K562 (cell line): Measurements from ENCODE around the gene SPATA32. TPM values are rescaled to one million over a fixed set of nuclear protein-coding genes. Genes with fewer than 3 reads are reported as not detected.

Source experiments
- ARID1B ChIP-seq: fragments of 450-650 bp; IDR thresholded peaks from 2 replicates; pipeline ENCODE4 v1.6.1; 2016; ENCODE audit warnings: antibody characterized with exemption, mild to moderate bottlenecking, inconsistent platforms
- CBX5 ChIP-seq: IDR thresholded peaks from 2 replicates; pipeline ENCODE4 v1.6.1; 2014; ENCODE audit warnings: low read depth, borderline replicate concordance
- CC2D1A ChIP-seq: fragments of 450-650 bp; IDR thresholded peaks from 2 replicates; pipeline ENCODE4 v1.6.1; 2017; ENCODE audit warnings: mild to moderate bottlenecking
- EWSR1 ChIP-seq: fragments of 450-650 bp; IDR thresholded peaks from 2 replicates; pipeline ENCODE4 v1.6.1; 2018; ENCODE audit warnings: borderline replicate concordance, mild to moderate bottlenecking, low read depth, moderate library complexity; ENCODE audit not compliant: partially characterized antibody
- HNRNPUL1 ChIP-seq: fragments of 200-400 bp; formaldehyde crosslinking; IDR thresholded peaks from 2 replicates; pipeline ENCODE4 v1.6.1; 2017; ENCODE audit warnings: low read length
- IRF9 ChIP-seq: fragments of 450-650 bp; IDR thresholded peaks from 2 replicates; pipeline ENCODE4 v1.6.1; 2016; ENCODE audit warnings: missing biosample characterization, missing genetic modification characterization
- KDM5B ChIP-seq: fragments of 200-600 bp; sonication (generic); IDR thresholded peaks from 2 replicates; pipeline ENCODE4 v1.6.1; 2012; ENCODE audit warnings: low read depth, mild to moderate bottlenecking, moderate library complexity, low read length, control low read depth, inconsistent platforms; ENCODE audit not compliant: insufficient replicate concordance
- KLF13 ChIP-seq: fragments of 450-650 bp; IDR thresholded peaks from 2 replicates; pipeline ENCODE4 v1.6.1; 2016; ENCODE audit warnings: missing genetic modification characterization, low read depth, mild to moderate bottlenecking, missing compliant biosample characterization, moderate library complexity, borderline replicate concordance
- MEIS2 ChIP-seq: fragments of 450-650 bp; IDR thresholded peaks from 2 replicates; pipeline ENCODE4 v1.6.1; 2014; ENCODE audit warnings: mild to moderate bottlenecking; ENCODE audit not compliant: partially characterized antibody
- NRF1 ChIP-seq, 2 experiments: fragments of 450-650 bp; IDR thresholded peaks in 1 of 2; conservative IDR thresholded peaks in 1 of 2; 2 replicates each; pipeline ENCODE4 v1.6.1; 2014; ENCODE audit warnings: mild to moderate bottlenecking in 2 of 2
- TARDBP ChIP-seq: fragments of 450-650 bp; IDR thresholded peaks from 2 replicates; pipeline ENCODE4 v1.6.1; 2016
- TBP ChIP-seq: optimal IDR thresholded peaks from 2 replicates; pipeline ENCODE3; 2011; ENCODE audit warnings: low read depth, low read length, improper control_type of control experiment
- TRIM25 ChIP-seq: fragments of 450-650 bp; IDR thresholded peaks from 2 replicates; pipeline ENCODE4 v1.7.0; 2016; ENCODE audit warnings: borderline replicate concordance
- TSC22D4 ChIP-seq: fragments of 450-650 bp; IDR thresholded peaks from 2 replicates; pipeline ENCODE4 v1.6.1; 2016; ENCODE audit warnings: missing genetic modification characterization, missing biosample characterization, control low read depth
- ZBTB26 ChIP-seq: fragments of 450-650 bp; formaldehyde crosslinking; IDR thresholded peaks from 2 replicates; pipeline ENCODE4 v1.4.0; 2022; ENCODE audit warnings: missing genetic modification characterization
- ZBTB34 ChIP-seq: fragments of 250-450 bp; sonication (Bioruptor Pico); IDR thresholded peaks from 2 replicates; pipeline ENCODE4 v1.8.0; 2021; ENCODE audit warnings: mild to moderate bottlenecking, moderate library complexity
- ZC3H8 ChIP-seq: fragments of 450-650 bp; IDR thresholded peaks from 2 replicates; pipeline ENCODE4 v1.6.1; 2017
- ZKSCAN8 ChIP-seq: fragments of 200-800 bp; sonication (Bioruptor generic); IDR thresholded peaks from 2 replicates; pipeline ENCODE4 v1.6.1; 2016; ENCODE audit warnings: missing genetic modification characterization, missing compliant biosample characterization
- ZNF263 ChIP-seq: sonication (generic); formaldehyde crosslinking; IDR thresholded peaks from 2 replicates; pipeline ENCODE4 v1.8.0; 2022; ENCODE audit warnings: mild to moderate bottlenecking, missing genetic modification reagents, borderline replicate concordance
- ZNF280B ChIP-seq: fragments of 250-450 bp; sonication (Bioruptor Pico); IDR thresholded peaks from 2 replicates; pipeline ENCODE4 v1.5.1; 2021; ENCODE audit warnings: mild to moderate bottlenecking
- ZNF3 ChIP-seq: fragments of 250-450 bp; sonication (Bioruptor Pico); IDR thresholded peaks from 2 replicates; pipeline ENCODE4 v1.5.0; 2021; ENCODE audit warnings: mild to moderate bottlenecking, moderate library complexity
- polyA plus RNA-seq, 8 experiments: library from polyadenylated mRNA; depleted of rRNA in 4 of 8; stranded (reverse) in 5 of 8; unstranded in 3 of 8; fragments of >200 nt; fragmentation: Nextera tagmentation in 2 of 8; fragmentation: Illumina TruSeq in 1 of 8; extraction: Ambion mirVana in 2 of 8; extraction: Trizol in 1 of 8; gene quantifications; 2 replicates each; pipeline versions ENCODE4 v1.2.1 to v1.2.3, GENCODE V29; 2011 to 2014; ENCODE audit warnings: inconsistent platforms in 1 of 8, missing spikeins in 1 of 8
- total RNA-seq, 7 experiments: library from RNA; depleted of rRNA in 6 of 7; stranded (reverse); fragments of >200 nt in 6 of 7; fragmentation: Illumina TruSeq in 2 of 7; extraction: Trizol in 2 of 7; gene quantifications; 2 replicates each; pipeline versions ENCODE4 v1.2.1 to v1.2.3, GENCODE V29; 2011 to 2021; ENCODE audit warnings: low replicate concordance in 1 of 7

Gene SPATA32
- total and polyA plus RNA-seq, 9 of the 15 experiments (the other 6 are each of a cell fraction or from before 2014, with no cell fraction given), result 0.03 to 0.06 TPM; not detected in 7

GRCh38 chr17:45277216-45277849 is 15.4 kb upstream of the SPATA32 start (continued):
- TF ChIP-seq NRF1 (conservative IDR thresholded peaks at IDR 0.05 in 1 of 2, IDR thresholded peaks at IDR 0.05 in 1 of 2), result no peak
- TF ChIP-seq CC2D1A, result peak; percentile 65
- TF ChIP-seq ZBTB34, result no peak
- TF ChIP-seq TSC22D4 (tag), result no peak
- peak; percentile 26; the same call in 1 of the 2 replicates for TF ChIP-seq TARDBP
- TF ChIP-seq TBP, result no peak
- TF ChIP-seq CBX5, result no peak
- TF ChIP-seq ARID1B, result peak; percentile 73
- TF ChIP-seq HNRNPUL1, result no peak
- no peak for TF ChIP-seq ZNF280B (CRISPR knock-in tag)
- no peak for TF ChIP-seq ZNF263 (CRISPR knock-in tag)
- no peak for TF ChIP-seq ZKSCAN8 (CRISPR knock-in tag)
- no peak for TF ChIP-seq MEIS2
- TF ChIP-seq ZNF3 (CRISPR knock-in tag), result no peak
- no peak for TF ChIP-seq IRF9 (tag)
- no peak for TF ChIP-seq ZBTB26
- no peak for TF ChIP-seq ZC3H8
- TF ChIP-seq KLF13 (tag), result no peak
- TF ChIP-seq EWSR1, result no peak
- TF ChIP-seq TRIM25, result 0 out of 2 replicates have a peak, but pooled peaks have one; percentile 20
- TF ChIP-seq KDM5B, result no peak
